GM04504 (cell line): ENCODE measurements around the gene ECI1.
"Not testable (repeated sequence)": the region's sequence is repeated elsewhere in the genome, so short reads cannot be mapped to it uniquely, and the experiment has no call there.

Experiments
- DNase-seq: peaks from one replicate; pipeline ENCODE4 v3.0.0-alpha.2; 2012; ENCODE audit warnings: low read depth

Gene ECI1

DNA sequence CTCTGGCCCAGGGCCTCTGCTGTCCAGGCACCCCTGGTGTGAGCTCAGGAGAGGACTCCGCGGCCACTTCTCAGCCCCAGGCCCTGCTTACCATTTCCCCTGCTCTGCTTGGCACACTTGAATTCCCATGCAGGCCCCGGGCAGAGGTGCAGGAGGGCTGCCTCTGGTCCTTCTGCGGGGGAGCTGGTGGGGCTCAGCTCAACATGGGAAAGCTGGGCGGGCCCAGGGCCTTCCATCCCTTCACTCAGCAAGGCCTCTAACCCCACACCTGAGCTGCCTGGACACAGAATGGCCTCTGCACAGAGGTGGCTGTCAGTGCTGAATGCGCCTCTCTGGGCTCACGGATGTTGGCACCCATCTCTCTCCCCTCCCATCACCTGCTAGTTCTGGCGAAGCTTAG, 29.1 kb upstream of the ECI1 start:
- no peak for DNase-seq

DNA sequence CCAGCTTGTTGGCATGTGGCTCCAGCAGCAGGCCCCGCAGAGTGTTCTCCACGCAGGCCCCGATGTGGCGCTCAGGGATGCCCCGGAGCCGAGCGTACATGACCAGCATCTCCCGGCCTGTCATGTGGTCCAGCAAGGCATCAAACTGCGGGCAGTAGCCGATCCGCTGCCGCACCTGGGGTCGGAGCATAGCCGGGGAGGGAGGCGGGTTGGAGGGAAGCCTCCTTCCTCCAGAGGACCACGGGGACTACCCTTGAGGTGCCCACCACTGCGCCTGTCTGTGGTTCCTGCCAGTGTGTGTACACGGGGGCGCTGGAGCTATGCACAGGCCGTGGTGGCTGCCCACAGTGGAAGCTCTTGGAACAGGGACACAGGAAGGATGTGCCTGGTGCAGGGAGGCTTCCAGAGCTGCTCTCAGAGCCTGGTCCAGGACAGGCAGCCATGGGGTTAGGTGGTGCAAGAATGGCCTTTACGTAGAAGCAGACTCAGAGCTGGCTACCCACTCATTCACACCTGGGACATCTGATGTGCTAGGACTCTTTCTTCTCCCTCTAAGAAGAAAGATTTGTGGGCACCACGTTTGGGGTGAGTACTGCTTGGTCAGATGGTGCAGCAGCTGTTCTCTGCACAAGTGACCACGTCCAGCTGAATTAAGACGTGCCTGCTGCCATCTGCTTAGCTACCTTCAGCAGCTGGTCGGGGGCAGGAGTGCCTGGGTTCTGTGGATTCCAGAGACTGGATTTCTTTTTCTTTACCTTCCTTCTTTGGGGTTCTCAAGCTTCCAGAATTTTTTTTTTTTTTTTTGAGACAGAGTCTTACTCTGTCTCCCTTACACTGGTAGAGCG, 27.8 kb upstream of the ECI1 start:
- DNase-seq, result no peak

DNA sequence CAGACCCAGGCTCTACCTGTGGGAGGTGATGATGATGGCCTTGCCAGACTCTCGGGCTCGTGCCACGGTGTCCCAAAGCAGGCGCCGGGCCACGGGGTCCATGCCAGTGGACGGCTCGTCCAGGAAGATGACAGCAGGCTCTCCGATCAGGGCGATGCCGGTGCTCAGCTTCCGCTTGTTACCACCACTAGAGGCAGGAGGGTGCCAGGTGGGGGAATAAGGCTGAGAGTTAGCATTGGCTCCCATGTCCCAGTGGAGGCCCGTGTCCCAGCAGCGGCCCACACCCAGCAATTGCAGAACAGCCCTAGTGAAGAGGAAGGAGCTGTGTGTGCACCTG, 26.9 kb upstream of the ECI1 start:
- no peak for DNase-seq

GRCh38 chr16:2277466-2278271, 26.3 kb upstream of the ECI1 start:
- DNase-seq, result no peak

DNA sequence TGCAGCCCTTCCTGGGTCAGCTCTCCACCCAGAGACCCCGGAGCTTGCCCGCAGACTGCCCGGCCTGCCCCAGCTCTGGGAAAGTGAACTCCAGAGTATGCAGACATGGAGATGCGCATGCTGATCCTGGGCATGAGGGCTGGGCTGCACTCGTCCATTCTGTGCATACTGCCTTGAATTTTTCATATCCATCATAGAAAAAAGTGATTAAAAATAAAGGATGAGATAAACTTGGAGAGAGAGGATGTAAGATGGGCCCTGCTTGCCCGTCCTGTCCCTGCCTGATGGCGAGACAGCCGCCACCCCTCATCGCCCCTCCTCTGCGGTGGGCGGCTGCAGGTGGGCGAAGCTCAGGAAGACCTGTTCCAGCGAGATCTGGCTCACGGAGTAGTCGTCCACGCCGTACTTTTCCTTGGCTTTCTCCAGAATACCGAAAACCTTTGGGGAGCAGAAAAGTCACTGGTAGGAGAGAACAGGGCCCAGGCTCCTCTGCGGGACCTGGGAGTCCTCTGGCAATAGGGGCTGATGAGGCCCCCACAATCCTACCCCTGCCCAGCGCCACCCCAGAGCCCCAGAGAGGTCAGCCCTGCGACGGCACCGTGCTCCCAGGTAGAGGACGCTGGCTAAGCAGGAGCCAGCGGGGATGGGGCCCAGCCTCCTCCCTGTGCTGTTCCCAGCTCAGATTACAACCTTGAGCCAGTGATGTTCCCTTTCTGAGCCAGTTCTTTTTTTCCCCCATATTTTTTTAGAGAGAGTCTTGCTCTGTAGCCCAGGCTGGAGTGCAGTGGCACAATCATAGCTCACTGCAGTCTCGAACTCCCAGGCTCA, 25.2 kb upstream of the ECI1 start:
- DNase-seq, result no peak

GRCh38 chr16:2275476-2276367, 24.3 kb upstream of the ECI1 start:
- no peak for DNase-seq

DNA sequence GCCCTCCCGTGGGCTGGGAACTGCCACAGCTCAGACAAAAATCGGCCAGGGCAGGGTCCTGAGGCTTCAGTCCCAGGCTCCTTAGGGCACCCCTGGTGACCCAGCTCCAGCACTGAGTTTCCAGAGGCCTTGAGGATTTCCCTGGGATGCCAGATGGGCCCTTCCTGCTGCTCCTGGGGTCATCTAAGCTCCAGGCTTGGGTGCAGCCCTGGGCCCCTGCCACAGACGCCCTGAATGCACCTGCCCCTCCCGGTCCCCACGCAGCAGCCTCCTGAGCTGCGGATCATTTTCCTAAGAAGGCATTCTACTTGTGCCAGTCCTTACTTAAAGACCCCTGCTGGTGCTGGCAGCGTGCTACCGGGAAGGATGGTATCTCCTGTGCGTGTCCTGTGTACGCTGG, 22.5 kb upstream of the ECI1 start:
- DNase-seq, result no peak

DNA sequence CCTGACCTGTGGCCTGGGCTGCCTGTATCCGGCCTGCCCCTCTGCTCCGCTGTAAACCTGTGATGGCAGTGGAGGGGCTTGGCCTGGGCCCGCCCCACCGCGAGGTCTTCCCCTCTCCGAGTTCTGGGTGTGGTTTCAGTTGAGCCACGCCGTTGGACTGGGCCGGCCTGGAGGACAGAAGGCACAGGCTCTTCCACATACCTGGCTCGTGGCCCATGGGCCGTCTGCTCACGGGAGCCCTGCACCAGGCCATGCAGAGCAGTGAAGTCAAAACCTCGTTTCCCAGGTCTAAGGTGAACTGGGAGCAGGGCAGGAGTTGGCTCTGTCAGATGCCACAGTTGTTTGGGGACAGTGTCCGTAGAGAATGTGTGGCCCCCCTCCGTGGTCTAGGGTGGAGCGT, 22.1 kb upstream of the ECI1 start:
- no peak for DNase-seq

GRCh38 chr16:2271848-2272461, 20.6 kb upstream of the ECI1 start:
- no peak for DNase-seq

DNA sequence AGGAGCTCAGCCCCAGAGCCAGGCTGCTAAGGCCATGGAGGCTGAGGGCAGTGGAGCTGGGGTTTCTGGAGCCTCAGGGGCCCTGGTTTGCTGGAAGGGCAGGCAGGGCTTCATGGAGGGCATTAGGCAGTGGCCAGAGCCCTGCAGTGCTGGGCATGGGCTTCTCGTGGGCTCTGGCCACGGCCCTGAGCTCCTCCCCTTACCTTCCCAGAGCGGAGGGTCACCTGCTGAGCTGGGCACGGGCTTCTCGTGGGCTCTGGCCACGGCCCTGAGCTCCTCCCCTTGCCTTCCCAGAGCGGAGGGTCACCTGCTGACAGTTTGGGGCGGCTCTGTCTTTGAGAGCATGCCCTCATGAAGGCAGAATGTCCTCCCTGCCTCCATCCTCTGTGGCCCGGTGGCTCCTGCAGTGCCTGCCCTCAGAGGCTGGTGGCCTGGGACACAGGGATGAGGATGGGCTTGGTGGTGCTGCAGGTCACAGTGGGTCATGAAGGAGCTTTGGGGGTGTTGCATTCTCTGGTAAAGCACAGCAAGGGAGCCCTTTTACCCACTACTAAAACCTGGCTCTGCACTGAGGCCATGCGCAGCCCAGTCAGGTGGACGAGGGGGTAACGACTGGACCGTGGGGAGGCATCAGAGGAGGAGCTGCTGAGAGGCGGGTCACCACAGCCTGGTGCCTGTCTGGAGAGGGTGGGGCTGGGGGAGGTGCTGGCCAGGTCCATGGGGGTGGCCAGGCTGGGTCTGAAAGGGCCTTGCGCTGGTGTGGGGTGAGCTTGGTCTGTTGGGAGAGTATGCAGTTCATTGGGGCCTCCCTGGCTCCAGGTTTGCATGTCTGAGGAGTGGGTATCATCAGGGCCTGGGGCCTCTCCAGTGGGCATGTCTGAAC, 19.4 kb upstream of the ECI1 start:
- DNase-seq, result no peak

DNA sequence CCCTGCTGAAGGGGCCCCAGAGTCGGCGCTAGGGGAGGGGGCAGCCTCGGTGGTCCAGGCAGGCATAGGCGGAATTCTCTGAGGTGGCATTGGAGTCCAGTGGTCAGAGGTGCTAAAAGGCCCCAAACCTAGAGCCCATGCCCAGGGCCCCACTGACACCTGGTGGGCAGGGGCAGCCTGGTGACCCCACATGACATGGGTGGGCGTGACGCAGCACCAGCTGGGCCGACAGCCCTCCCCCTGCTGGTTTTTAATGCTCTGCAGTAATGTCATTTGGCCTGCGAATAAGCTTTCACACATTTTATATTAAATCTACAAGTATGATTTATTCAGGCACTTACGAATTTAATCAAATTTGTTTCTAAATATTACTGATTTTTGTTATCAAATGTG, 18.7 kb upstream of the ECI1 start:
- no peak for DNase-seq

DNA sequence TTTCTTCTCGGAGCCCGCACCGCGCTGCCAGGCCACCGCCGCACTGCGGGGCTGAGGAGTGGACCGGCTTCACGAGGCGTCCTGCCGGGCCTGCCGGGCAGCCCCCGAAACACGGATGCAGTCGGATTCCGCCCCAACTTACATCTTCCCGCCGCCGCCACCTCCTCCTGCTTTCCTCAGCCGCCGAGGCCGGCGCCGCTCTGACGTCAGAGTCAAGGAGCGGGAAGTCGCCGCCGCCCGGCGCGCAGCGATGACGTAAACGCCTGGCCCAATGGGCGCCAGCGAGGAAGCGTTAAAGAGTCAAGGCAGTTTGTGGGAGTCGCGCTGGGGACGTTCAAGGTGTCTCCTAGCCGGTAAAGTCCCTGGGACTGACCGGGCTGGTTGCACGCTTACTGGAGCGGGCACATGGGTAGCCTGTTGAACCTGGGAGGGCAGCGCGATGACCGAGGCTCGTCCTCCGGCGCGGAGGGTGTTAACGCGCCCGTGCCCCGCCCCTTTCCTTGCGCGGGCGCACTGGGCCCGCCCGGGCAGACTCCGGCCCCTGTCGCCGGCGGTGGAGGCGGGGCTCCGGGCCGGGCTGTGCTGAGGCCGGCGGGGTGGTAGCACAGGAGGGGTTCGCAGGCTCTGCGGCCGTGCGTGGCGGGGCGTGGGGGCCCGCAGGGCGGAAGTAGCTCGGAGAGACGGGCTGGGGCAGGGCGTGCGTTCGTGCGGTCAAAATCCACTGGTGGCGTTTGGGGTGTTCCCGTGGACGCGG, 16.7 kb upstream of the ECI1 start, which contains the start of gene RNPS1:
Gene RNPS1 (minus strand): TSS at position 214 of the 754 bp plus-strand sequence. CDS start 3,483 bp downstream, outside the sequence.
- peak; percentile 91 for DNase-seq

DNA sequence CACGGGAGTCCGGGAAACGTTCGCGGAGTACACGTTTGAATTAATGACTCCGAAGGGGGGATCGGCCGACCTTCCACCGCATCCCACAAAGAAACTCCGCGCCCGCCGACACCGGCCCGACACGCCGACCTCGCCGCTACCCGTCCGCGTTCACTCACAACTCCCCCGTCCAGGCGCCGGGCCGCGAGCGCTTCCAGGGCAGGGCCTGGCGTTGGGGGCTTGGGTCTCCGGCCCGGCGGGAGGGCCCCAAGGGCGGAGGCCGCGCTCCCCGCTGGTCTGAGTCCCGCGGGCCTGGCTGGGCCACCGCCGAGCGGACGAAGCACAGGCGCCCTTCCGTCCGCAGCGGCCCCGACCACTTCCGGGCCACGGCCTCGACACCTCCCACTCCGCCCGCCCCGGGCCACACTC, 16.1 kb upstream of the ECI1 start:
- DNase-seq, result not testable (repeated sequence)

- DNase-seq, result not testable (repeated sequence)
Measured at GRCh38 chr16:2266887-2267286, 15.5 kb upstream of the ECI1 start.

DNA sequence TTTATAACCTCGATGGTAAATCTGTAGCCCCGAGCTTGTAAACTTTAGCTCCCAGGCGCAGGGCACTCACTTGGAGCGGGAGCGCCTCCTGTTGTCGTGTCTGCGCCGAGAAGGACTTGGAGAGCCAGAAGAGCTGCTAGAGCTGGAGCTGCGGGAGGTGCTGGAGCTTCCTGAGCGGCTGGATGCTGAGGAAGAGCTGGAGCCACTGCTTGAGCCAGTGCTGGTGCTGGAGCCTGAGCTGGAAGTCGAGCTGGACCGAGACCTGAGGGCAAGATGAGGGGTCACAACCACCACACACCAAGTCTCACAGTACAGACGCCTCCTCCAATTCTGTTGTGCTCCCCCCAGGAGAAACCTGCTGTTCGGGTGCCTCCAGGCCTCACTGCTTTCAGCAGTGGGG, 11.6 kb upstream of the ECI1 start:
- not testable (repeated sequence) for DNase-seq

DNA sequence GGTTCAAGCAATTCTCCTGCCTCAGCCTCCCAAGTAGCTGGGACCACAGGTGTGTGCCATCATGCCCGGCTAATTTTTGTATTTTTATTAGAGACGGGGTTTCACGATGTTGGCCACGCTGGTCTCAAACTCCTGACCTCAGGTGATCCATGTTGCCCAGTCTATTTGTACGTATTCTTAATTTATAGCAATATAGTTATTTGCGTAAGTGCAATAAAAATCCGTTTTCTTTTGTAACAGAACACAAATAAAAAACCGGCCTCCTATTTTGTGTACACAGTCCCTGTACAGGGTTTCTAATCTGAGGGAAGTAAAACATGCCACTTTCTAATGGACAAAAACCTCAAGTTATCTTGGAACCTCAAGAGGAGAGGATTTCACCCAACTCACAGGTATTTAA, 8.9 kb upstream of the ECI1 start:
- no peak for DNase-seq

DNA sequence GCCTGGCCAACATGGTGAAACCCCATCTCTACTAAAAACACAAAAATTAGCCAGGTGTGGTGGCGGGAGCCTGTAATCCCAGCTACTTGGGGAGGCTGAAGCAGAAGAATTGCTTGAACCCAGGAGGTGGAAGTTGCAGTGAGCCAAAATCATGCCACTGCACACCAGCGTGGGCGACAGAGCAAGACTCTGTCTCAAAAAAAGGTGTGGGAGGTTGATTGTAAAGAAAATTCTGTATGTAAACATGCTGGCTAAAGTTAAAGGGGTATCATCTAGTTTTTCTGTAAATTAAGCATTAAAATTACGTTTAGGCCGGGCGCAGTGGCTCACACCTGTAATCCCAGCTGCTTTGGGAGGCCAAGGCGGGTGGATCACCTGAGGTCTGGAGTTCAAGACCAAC, 7.1 kb upstream of the ECI1 start:
- DNase-seq, result not testable (repeated sequence)

DNA sequence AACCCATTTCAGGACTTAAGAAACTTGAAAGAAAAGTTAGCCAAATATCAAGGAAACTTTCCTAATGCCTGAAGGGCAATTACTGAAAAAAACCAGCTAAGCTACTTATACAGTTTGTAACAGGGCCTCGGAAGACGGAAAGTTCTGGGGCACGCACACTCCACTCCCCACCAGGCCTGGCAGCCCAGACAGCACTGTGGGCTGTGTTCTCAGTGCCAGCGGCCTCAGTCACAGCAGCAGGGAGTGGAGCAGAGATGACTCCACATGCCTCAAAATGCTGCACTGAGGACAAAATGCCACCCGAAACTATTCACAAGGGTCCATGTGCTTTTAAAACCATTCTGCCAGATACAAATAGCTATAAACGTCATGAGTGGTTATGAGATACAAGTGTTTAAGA, 6.3 kb upstream of the ECI1 start:
- no peak for DNase-seq

GRCh38 chr16:2256531-2257140, 5.2 kb upstream of the ECI1 start:
- DNase-seq, result no peak
